GDM1 (cell line): ENCODE data around the gene PCIF1.
"Not testable (repeated sequence)": the region's sequence is repeated elsewhere in the genome, so short reads cannot be mapped to it uniquely, and the experiment has no call there.

ENCODE experiments used
- DNase-seq: peaks from one replicate; lab custom pipeline; 2025; lab: John Stamatoyannopoulos, UW

PCIF1 gene

GRCh38 chr20:45967551-45968080 lies 33.1 kb downstream of the PCIF1 start:
- no peak for DNase-seq

- DNase-seq: no peak
These were observed 33.7 kb downstream of the PCIF1 start for GRCh38 chr20:45968081-45968671.

GRCh38 chr20:45968801-45969711 lies 34.6 kb downstream of the PCIF1 start:
- DNase-seq: no peak

- DNase-seq: peak; percentile 27
These were observed 35.5 kb downstream of the PCIF1 start for GRCh38 chr20:45969712-45970634.

GRCh38 chr20:45970646-45971424 lies 36.4 kb downstream of the PCIF1 start:
- no peak for DNase-seq

- no peak for DNase-seq
These were observed 36.9 kb downstream of the PCIF1 start for GRCh38 chr20:45971425-45971674.

- DNase-seq: peak; percentile 94
These were observed 37.4 kb downstream of the PCIF1 start, which contains the start of gene ZNF335 for GRCh38 chr20:45971675-45972499. Gene ZNF335 (minus strand): TSS chr20:45972203. CDS start chr20:45971410, 793 bp downstream.

- peak; percentile 94 for DNase-seq
These were observed 38.2 kb downstream of the PCIF1 start for GRCh38 chr20:45972500-45973183.

- DNase-seq: no peak
These were observed 40.5 kb downstream of the PCIF1 start for GRCh38 chr20:45974896-45975565.

GRCh38 chr20:45975686-45976085 lies 41.2 kb downstream of the PCIF1 start:
- no peak for DNase-seq

- no peak for DNase-seq
These were observed 41.6 kb downstream of the PCIF1 start for GRCh38 chr20:45976086-45976485.

- DNase-seq: no peak
These were observed 46.8 kb downstream of the PCIF1 start for GRCh38 chr20:45981261-45981660.

- no peak for DNase-seq
These were observed 48.8 kb downstream of the PCIF1 start for GRCh38 chr20:45983279-45983743.

- no peak for DNase-seq
These were observed 51.1 kb downstream of the PCIF1 start for GRCh38 chr20:45985573-45985972.

GRCh38 chr20:45987108-45987780 lies 52.8 kb downstream of the PCIF1 start:
- DNase-seq: peak; percentile 51

GRCh38 chr20:45988830-45989229 lies 54.3 kb downstream of the PCIF1 start:
- not testable (repeated sequence) for DNase-seq

GRCh38 chr20:45991616-45992015 lies 57.1 kb downstream of the PCIF1 start:
- no peak for DNase-seq

- peak; percentile 18 for DNase-seq
These were observed 58.9 kb downstream of the PCIF1 start for GRCh38 chr20:45993197-45993951.
